Bronchus fibroblast of lung (primary cell): ENCODE measurements around the gene PTH2R. TPM values are rescaled to one million over a fixed set of nuclear protein-coding genes. Genes with fewer than 3 reads are reported as not detected.

ENCODE experiments used
- total RNA-seq: library from RNA; depleted of rRNA; stranded (reverse); fragments of >200 nt; gene quantifications from 2 replicates; pipeline ENCODE4 v1.2.3, GENCODE V29; 2015

Gene PTH2R
- under 0.01 TPM in 1 of 2 replicates, not detected in the other for total RNA-seq

DNA sequence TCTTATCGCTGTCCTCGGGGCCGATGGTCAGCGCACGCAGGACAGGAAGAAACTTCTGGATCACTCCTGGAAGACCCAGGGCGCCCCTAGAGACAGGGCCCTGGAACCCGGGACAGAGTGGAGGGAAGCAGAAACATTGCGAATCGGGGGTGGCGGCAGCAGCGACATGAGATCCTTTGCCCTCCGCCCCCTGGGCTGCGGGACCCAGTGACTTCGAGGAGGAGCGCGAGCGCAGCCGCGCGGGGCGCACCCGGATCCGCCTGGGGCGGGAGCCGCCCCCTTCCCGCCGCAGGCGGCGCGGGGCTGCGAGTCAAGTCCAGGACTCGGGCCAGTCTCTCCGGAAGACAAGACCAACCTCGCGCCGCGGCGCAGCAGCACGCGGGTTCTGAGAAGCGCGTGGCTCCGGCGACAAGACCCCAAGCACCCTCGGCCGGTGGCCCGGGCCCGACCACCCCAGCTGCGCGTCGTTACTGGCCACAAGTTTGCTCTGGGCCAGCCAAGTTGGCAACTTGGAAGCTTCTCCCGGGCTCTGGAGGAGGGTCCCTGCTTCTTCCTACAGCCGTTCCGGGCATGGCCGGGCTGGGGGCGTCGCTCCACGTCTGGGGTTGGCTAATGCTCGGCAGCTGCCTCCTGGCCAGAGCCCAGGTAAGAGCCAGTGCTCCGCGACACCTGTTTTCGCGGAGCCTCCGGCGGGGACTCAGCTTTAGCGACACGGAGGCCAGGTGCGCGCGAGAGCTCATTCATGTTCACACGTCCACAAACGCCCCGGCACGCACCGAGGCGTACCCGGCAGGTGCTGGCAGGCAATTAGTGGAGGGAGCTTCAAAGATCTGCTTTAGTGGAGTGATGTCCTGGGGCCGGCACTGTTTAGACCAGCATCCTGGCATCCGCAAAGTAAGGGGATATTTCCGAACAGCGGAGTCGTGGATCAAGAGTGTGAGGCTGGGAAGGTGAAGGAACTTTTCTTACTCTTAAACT is at the start of gene PTH2R:
Gene PTH2R, plus strand, starts transcription at position 319 of the 978 bp plus-strand sequence. Its CDS starts 252 bp downstream, at position 571.

Other genes with a start within 250 kb of the PTH2R start
- not detected in 2 replicates for gene CRYGA, start 243.2 kb upstream of the PTH2R start, total RNA-seq
- not detected in 2 replicates for gene C2orf80, start 216.8 kb upstream of the PTH2R start, total RNA-seq
- gene IDH1, start 151.7 kb upstream of the PTH2R start, total RNA-seq = 162 and 184 TPM in 2 replicates
- gene PIKFYVE, start 140.5 kb upstream of the PTH2R start, total RNA-seq = 14.1 and 16.1 TPM in 2 replicates